ENCODE results near the gene HMGCS2.

Gene HMGCS2

DNA sequence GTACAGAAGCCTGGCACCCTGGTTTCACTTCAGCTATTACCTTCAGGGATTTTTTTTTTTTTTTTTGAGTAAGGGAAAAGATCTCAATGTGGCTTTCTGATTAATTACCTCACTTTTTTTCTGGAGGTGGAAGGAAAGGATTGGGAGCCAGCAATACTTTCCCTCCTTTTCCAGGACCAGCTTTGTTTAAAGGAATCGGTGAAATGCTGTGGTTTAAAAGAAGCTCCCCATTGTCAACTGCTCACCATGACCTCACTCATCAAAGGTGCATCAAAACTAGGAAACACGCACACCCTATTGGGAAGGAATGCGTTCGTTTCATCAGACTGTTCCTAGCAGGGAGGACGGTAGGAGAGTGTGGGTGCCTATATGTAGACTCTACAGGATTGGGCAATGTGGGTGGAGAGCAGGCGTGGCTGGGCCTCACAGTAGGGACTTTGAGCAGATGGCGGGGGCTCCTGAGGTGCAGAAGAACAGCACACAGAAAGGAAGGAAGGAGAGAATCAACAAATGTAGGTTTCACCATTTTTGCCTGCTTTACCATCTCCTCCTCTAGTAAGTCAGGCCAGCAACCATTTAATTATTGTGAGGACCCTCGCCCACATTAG is 44.0 kb downstream of the HMGCS2 start:
- Histone ChIP-seq H3K27me3 (ENCODE audit: insufficient read depth, low read length, poor library complexity) (no peaks in the 10 kb centered on the region), H3K4me3 (ENCODE audit: low read depth in 1 of 2, low read length in 2 of 2) (no peak overlapping the region), H3K9me3 (ENCODE audit: insufficient read depth, low read length, severe bottlenecking) (no peaks in the 10 kb centered on the region), H3K79me2 (ENCODE audit: insufficient read depth, low read length) (peaks cover 51% of the 10 kb centered on the region), H3K4me2 (ENCODE audit: insufficient read depth, low read length) (no peak overlapping the region), H4K20me1 (ENCODE audit: insufficient read depth, low read length) (peaks cover 81% of the 10 kb centered on the region), H3K27ac (ENCODE audit: low read length) (no peak overlapping the region), H2AFZ (ENCODE audit: low read depth, low read length) (no peak overlapping the region), H3K9ac (ENCODE audit: low read depth, low read length) (no peak overlapping the region), H3K4me1 (ENCODE audit: insufficient read depth, low read length) (no peaks in the 10 kb centered on the region), H3K36me3 (ENCODE audit: insufficient read depth, low read length) (peaks cover 98% of the 10 kb centered on the region)
- ATAC-seq (ENCODE audit: insufficient read depth, low read depth) = no peak
- TF ChIP-seq, protein P1, sequence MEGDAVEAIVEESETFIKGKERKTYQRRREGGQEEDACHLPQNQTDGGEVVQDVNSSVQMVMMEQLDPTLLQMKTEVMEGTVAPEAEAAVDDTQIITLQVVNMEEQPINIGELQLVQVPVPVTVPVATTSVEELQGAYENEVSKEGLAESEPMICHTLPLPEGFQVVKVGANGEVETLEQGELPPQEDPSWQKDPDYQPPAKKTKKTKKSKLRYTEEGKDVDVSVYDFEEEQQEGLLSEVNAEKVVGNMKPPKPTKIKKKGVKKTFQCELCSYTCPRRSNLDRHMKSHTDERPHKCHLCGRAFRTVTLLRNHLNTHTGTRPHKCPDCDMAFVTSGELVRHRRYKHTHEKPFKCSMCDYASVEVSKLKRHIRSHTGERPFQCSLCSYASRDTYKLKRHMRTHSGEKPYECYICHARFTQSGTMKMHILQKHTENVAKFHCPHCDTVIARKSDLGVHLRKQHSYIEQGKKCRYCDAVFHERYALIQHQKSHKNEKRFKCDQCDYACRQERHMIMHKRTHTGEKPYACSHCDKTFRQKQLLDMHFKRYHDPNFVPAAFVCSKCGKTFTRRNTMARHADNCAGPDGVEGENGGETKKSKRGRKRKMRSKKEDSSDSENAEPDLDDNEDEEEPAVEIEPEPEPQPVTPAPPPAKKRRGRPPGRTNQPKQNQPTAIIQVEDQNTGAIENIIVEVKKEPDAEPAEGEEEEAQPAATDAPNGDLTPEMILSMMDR (IDR thresholded peaks at IDR 0.05; ENCODE audit: borderline replicate concordance, extremely low read depth, low read length, poor library complexity, severe bottlenecking) = no peak
- no peak for TF ChIP-seq EZH2 (IDR thresholded peaks at IDR 0.05; ENCODE audit: borderline replicate concordance, low read depth, low read length, severe bottlenecking)
- no peak for DNase-seq

DNA sequence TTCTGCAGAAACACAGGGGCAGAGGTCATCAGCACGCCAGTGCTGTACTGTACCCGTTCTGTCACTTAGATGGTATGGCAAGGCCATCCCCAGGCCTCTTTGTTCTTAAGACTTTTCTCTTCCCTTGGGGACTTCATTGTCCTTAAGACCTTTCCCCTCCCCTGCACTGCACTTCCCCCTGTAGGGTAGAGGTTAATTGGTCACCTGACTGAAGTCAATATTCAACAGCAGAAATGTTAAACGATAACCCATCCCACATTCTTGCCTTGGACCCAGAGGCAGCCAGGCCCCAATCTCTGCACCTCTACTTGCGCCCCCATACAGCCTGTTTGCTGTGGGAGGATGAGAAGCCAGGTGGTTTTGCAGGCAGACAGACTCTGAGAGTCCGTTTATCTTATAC is 46.8 kb downstream of the HMGCS2 start:
- ATAC-seq (ENCODE audit: insufficient read depth, low read depth) = no peak
- Histone ChIP-seq H3K79me2 (ENCODE audit: insufficient read depth, low read length) (peaks cover 77% of the 10 kb centered on the region), H3K4me3 (ENCODE audit: low read depth in 1 of 2, low read length in 2 of 2) (no peak overlapping the region), H3K9me3 (ENCODE audit: insufficient read depth, low read length, severe bottlenecking) (no peaks in the 10 kb centered on the region), H3K27me3 (ENCODE audit: insufficient read depth, low read length, poor library complexity) (no peaks in the 10 kb centered on the region), H4K20me1 (ENCODE audit: insufficient read depth, low read length) (peaks cover 86% of the 10 kb centered on the region), H3K27ac (ENCODE audit: low read length) (no peak overlapping the region), H3K4me2 (ENCODE audit: insufficient read depth, low read length) (no peak overlapping the region), H3K36me3 (ENCODE audit: insufficient read depth, low read length) (peaks cover 90% of the 10 kb centered on the region), H2AFZ (ENCODE audit: low read depth, low read length) (no peak overlapping the region), H3K9ac (ENCODE audit: low read depth, low read length) (no peak overlapping the region), H3K4me1 (ENCODE audit: insufficient read depth, low read length) (peaks cover 9% of the 10 kb centered on the region; the same call in 1 of the 2 replicates)
- no peak for TF ChIP-seq EZH2 (IDR thresholded peaks at IDR 0.05; ENCODE audit: borderline replicate concordance, low read depth, low read length, severe bottlenecking)
- TF ChIP-seq, protein P1 (IDR thresholded peaks at IDR 0.05; ENCODE audit: borderline replicate concordance, extremely low read depth, low read length, poor library complexity, severe bottlenecking) = no peak
- DNase-seq = no peak

DNA sequence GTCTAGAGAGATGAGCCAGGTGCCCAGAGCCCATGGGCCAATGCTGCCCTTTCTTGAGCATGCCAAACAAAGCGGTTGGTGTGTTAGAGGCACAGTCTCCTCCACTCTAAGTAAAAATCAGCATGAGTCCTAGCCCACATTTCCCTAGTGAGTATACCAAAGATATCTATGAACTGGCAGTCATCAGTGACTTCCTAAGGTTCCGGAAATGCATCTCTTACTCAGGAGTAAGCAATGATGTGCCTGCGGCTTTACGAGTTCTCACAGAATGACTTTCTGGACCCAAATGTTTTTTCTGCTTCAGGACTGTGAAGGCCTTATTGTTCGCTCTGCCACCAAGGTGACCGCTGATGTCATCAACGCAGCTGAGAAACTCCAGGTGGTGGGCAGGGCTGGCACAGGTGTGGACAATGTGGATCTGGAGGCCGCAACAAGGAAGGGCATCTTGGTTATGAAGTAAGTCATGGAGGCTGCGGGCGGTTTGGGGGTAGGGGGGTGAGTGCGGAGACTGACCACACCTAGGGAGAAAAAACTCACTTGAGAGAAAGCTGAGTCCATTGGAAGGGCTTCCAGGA is 47.8 kb downstream of the HMGCS2 start:
- Histone ChIP-seq H3K36me3 (ENCODE audit: insufficient read depth, low read length) (peaks cover 88% of the 10 kb centered on the region), H3K4me3 (ENCODE audit: low read depth in 1 of 2, low read length in 2 of 2) (no peak overlapping the region), H4K20me1 (ENCODE audit: insufficient read depth, low read length) (peaks cover 87% of the 10 kb centered on the region), H3K27me3 (ENCODE audit: insufficient read depth, low read length, poor library complexity) (no peaks in the 10 kb centered on the region), H3K27ac (ENCODE audit: low read length) (no peak overlapping the region), H3K79me2 (ENCODE audit: insufficient read depth, low read length) (peaks cover 83% of the 10 kb centered on the region), H2AFZ (ENCODE audit: low read depth, low read length) (no peak overlapping the region), H3K4me1 (ENCODE audit: insufficient read depth, low read length) (peaks cover 17% of the 10 kb centered on the region), H3K9me3 (ENCODE audit: insufficient read depth, low read length, severe bottlenecking) (no peaks in the 10 kb centered on the region), H3K9ac (ENCODE audit: low read depth, low read length) (no peak overlapping the region), H3K4me2 (ENCODE audit: insufficient read depth, low read length) (no peak overlapping the region)
- DNase-seq = no peak
- ATAC-seq (ENCODE audit: insufficient read depth, low read depth) = no peak
- TF ChIP-seq, protein P1 (IDR thresholded peaks at IDR 0.05; ENCODE audit: borderline replicate concordance, extremely low read depth, low read length, poor library complexity, severe bottlenecking) = no peak
- no peak for TF ChIP-seq EZH2 (IDR thresholded peaks at IDR 0.05; ENCODE audit: borderline replicate concordance, low read depth, low read length, severe bottlenecking)
